IMR-90 (cell line): ENCODE measurements around the gene METTL8. TPM values are rescaled to one million over a fixed set of nuclear protein-coding genes. Genes with fewer than 3 reads are reported as not detected.

Experiments
- ATAC-seq: fragments of 200-7000 bp; cut with Tn5 transposase; 2 replicates; pipeline ENCODE4 v1.9.1; 2020; ENCODE audit warnings: low read depth, mild to moderate bottlenecking, moderate library complexity
- BruUV-seq: library from RNA; stranded (reverse); fragments of 400-500 nt; replicated peaks from 2 replicates; lab custom pipeline; 2021; lab: Mats Ljungman, UMichigan
- CTCF ChIA-PET: fragments of 300-600 bp; formaldehyde crosslinking; extraction: SDS; loops from one replicate; lab custom pipeline; 2021; ENCODE audit warnings: antibody characterized with exemption; lab: Yijun Ruan, JAX
- POLR2A ChIA-PET: fragments of 300-600 bp; sonication (Branson Sonifier 250); formaldehyde crosslinking; loops from one replicate; lab custom pipeline; 2022; ENCODE audit warnings: antibody characterized with exemption; ENCODE audit not compliant: unreplicated experiment; lab: Charles Lee
- DNase-seq: peaks from one replicate; pipeline ENCODE4 v3.0.0; 2013
- H2AFZ ChIP-seq: replicated peaks from 2 replicates; pipeline ENCODE3; 2013; ENCODE audit warnings: low read length, mild to moderate bottlenecking; ENCODE audit not compliant: poor library complexity
- H2AK5ac ChIP-seq: 2 replicates; pipeline ENCODE4 v1.6.1; 2013; ENCODE audit warnings: low read depth, low read length, inconsistent platforms
- H2AK9ac ChIP-seq: replicated peaks from 2 replicates; pipeline ENCODE3; 2013; ENCODE audit warnings: mild to moderate bottlenecking, low read depth, low read length, moderate library complexity; ENCODE audit not compliant: poor library complexity
- H2BK120ac ChIP-seq: 2 replicates; pipeline ENCODE4 v1.6.1; 2013; ENCODE audit warnings: low read depth, low read length, inconsistent platforms
- H2BK15ac ChIP-seq: 3 replicates; pipeline ENCODE4 v1.6.1; 2013; ENCODE audit warnings: low read depth, low read length, inconsistent platforms
- H2BK20ac ChIP-seq: 2 replicates; pipeline ENCODE4 v1.6.1; 2013; ENCODE audit warnings: low read depth, mild to moderate bottlenecking, inconsistent platforms, low read length, moderate library complexity
- H2BK5ac ChIP-seq: 2 replicates; pipeline ENCODE4 v1.6.1; 2013; ENCODE audit warnings: mild to moderate bottlenecking, low read depth, low read length, inconsistent platforms; ENCODE audit not compliant: poor library complexity, severe bottlenecking
- H3K14ac ChIP-seq: replicated peaks from 2 replicates; pipeline ENCODE4 v1.6.1; 2013; ENCODE audit warnings: low read depth, low read length, inconsistent platforms
- H3K18ac ChIP-seq: 2 replicates; pipeline ENCODE4 v1.6.1; 2013; ENCODE audit warnings: low read depth, low read length, control low read depth
- H3K23ac ChIP-seq: 2 replicates; pipeline ENCODE4 v1.6.1; 2013; ENCODE audit warnings: low read depth, low read length, inconsistent platforms
- H3K27ac ChIP-seq: 2 replicates; pipeline ENCODE4 v1.5.1; 2013; ENCODE audit warnings: mild to moderate bottlenecking, control low read depth, low read length; ENCODE audit not compliant: insufficient read depth
- H3K27me3 ChIP-seq: 2 replicates; pipeline ENCODE4 v1.6.1; 2013; ENCODE audit warnings: low read length; ENCODE audit not compliant: control insufficient read depth, insufficient read depth
- H3K36me3 ChIP-seq: 2 replicates; pipeline ENCODE4 v1.6.1; 2013; ENCODE audit warnings: low read length, mixed read lengths; ENCODE audit not compliant: control insufficient read depth, insufficient read depth
- H3K4ac ChIP-seq: 2 replicates; pipeline ENCODE4 v1.6.1; 2013; ENCODE audit warnings: low read depth, low read length, inconsistent platforms
- H3K4me1 ChIP-seq: 2 replicates; pipeline ENCODE4 v1.6.1; 2013; ENCODE audit warnings: low read length, mixed read lengths; ENCODE audit not compliant: control insufficient read depth, insufficient read depth
- H3K4me2 ChIP-seq: 2 replicates; pipeline ENCODE4 v1.6.1; 2013; ENCODE audit warnings: low read depth, mild to moderate bottlenecking, control low read depth, low read length, moderate library complexity
- H3K4me3 ChIP-seq: 2 replicates; pipeline ENCODE4 v1.5.1; 2013; ENCODE audit warnings: low read depth, mild to moderate bottlenecking, control low read depth, low read length, moderate library complexity; ENCODE audit not compliant: insufficient read depth
- H3K56ac ChIP-seq: 2 replicates; pipeline ENCODE4 v1.6.1; 2013; ENCODE audit warnings: low read length, inconsistent platforms; ENCODE audit not compliant: insufficient read depth; ENCODE audit errors: extremely low read depth
- H3K79me1 ChIP-seq, 2 experiments: 2 replicates each; pipeline ENCODE4 v1.6.1; 2013; ENCODE audit warnings: low read length in 2 of 2, inconsistent platforms in 1 of 2, low read depth in 1 of 2
- H3K9ac ChIP-seq: 2 replicates; pipeline ENCODE4 v1.6.1; 2013; ENCODE audit warnings: low read depth, low read length, control low read depth
- H3K9me1 ChIP-seq: 2 replicates; pipeline ENCODE4 v1.6.1; 2013; ENCODE audit warnings: low read length, inconsistent platforms; ENCODE audit not compliant: insufficient read depth
- H3K9me3 ChIP-seq: 2 replicates; pipeline ENCODE4 v1.6.1; 2013; ENCODE audit warnings: low read length; ENCODE audit not compliant: control insufficient read depth, insufficient read depth
- H4K20me1 ChIP-seq: 2 replicates; pipeline ENCODE4 v1.6.1; 2013; ENCODE audit warnings: low read length, inconsistent platforms; ENCODE audit not compliant: insufficient read depth
- H4K5ac ChIP-seq: 2 replicates; pipeline ENCODE4 v1.6.1; 2013; ENCODE audit warnings: mild to moderate bottlenecking, low read depth, low read length, control low read depth
- H4K8ac ChIP-seq, 2 experiments: 2 replicates each; pipeline ENCODE4 v1.6.1; 2013; ENCODE audit warnings: low read depth in 2 of 2, low read length in 2 of 2, control low read depth in 1 of 2, inconsistent platforms in 1 of 2
- H4K91ac ChIP-seq: 2 replicates; pipeline ENCODE4 v1.6.1; 2013; ENCODE audit warnings: low read depth, low read length, inconsistent platforms; ENCODE audit not compliant: insufficient read depth
- FOS ChIP-seq: fragments of 150-350 bp; IDR thresholded peaks from 2 replicates; pipeline ENCODE4 v1.6.1; 2016; ENCODE audit warnings: low read depth, low read length
- RCOR1 ChIP-seq: IDR thresholded peaks from 2 replicates; pipeline ENCODE4 v1.6.1; 2012; ENCODE audit warnings: mild to moderate bottlenecking, low read length, improper control_type of control experiment; ENCODE audit not compliant: insufficient replicate concordance
- WGBS, 2 experiments: methylation state at CpG; one replicate each; pipeline versions ENCODE4 v1.1.5 to v1.1.7; 2013; ENCODE audit warnings: missing lambda C conversion rate in 2 of 2; ENCODE audit not compliant: insufficient read length in 1 of 2; ENCODE audit errors: extremely low coverage in 2 of 2; 5-methylcytosine and 5-hydroxymethylcytosine counted together
- dilution Hi-C: fragments of 300-500 bp; cut with HindIII; formaldehyde crosslinking; loops from one replicate; pipeline ENCODE4 v1.14.3; 2018; ENCODE audit warnings: low sequenced_read_pairs; ENCODE audit not compliant: unreplicated experiment
- in situ Hi-C: fragments of 300-500 bp; cut with MboI; formaldehyde crosslinking; loops from 3 replicates; pipeline ENCODE4 v1.14.3; 2019; ENCODE audit warnings: low sequenced_read_pairs, inconsistent platforms, mixed read lengths
- intact Hi-C: fragments of 100-400 bp; cut with micrococcal nuclease; formaldehyde crosslinking; loops from 2 replicates; pipeline ENCODE4 v1.10.0; 2022
- polyA plus RNA-seq, 3 experiments: library from polyadenylated mRNA; depleted of rRNA; stranded (reverse); fragments of >200 nt; gene quantifications; 2 replicates each; pipeline ENCODE4 v1.2.3, GENCODE V29; 2012; ENCODE audit warnings: low replicate concordance in 1 of 3
- total RNA-seq: library from RNA; depleted of rRNA; stranded (reverse); fragments of >200 nt; gene quantifications from 2 replicates; pipeline ENCODE4 v1.2.3, GENCODE V29; 2012

Gene METTL8
- total and polyA plus RNA-seq, 2 of the 4 experiments (the other 2 are of a cell fraction) = 6.9 to 10.6 TPM

DNA sequence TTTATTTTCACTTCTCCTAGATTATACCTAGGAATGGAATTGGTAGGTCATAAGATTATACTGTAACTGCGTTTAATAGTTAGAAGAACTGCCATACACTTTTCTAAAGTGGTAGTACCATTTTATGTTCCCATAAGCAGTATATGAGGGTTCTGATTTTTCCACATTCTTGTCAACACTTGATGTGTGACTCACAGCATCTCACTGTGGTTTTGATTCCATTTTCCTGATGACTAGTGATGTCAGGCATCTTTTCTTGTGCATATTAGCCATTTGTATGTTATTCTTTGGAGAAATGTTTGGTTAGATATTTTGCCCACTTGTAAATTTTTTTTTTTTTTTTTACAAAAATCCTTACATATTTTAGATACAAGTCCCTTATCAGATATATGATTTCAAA, 2.5 kb upstream of the METTL8 start:
- Histone ChIP-seq H3K27me3 (no peaks in the 10 kb centered on the region), H2BK5ac (peak overlapping the region; percentile 49), H2AFZ (no peak overlapping the region), H3K4me3 (no peak overlapping the region), H3K9me1 (peaks cover 13% of the 10 kb centered on the region), H3K9ac (no peak overlapping the region), H3K36me3 (peaks cover 9% of the 10 kb centered on the region), H4K5ac (no peak overlapping the region), H2AK5ac (no peak overlapping the region), H4K91ac (no peak overlapping the region), H3K9me3 (no peaks in the 10 kb centered on the region), H3K4me1 (peaks cover 9% of the 10 kb centered on the region), H2BK120ac (no peak overlapping the region), H3K14ac (no peak overlapping the region), H3K27ac (no peak overlapping the region), H2BK20ac (no peak overlapping the region), H3K23ac (no peak overlapping the region), H3K4me2 (no peak overlapping the region), H4K8ac (no peak overlapping the region), H2AK9ac (no peak overlapping the region), H3K79me1 (peaks cover 23 to 38% of the 10 kb centered on the region in 2 experiments), H2BK15ac (no peak overlapping the region), H3K18ac (no peak overlapping the region), H3K56ac (no peak overlapping the region), H4K20me1 (no peaks in the 10 kb centered on the region; the same call in 1 of the 2 replicates), H3K4ac (no peak overlapping the region)
- dilution Hi-C loops = no loop called here
- intact Hi-C loops = no loop called here
- ChIA-PET CTCF (no interaction called here), POLR2A (no interaction called here)
- BruUV-seq = no TSS peak
- DNase-seq = peak; percentile 94
- WGBS, 2 experiments = no CpG with 5 or more reads among the region's 1 CpG
- in situ Hi-C loops = no loop called here
- TF ChIP-seq RCOR1 = no peak
- TF ChIP-seq FOS = peak; percentile 68
- no peak for ATAC-seq
